ENCODE results near the gene NOS1AP.

NOS1AP gene

GRCh38 chr1:162250004-162250730, 180.7 kb downstream of the NOS1AP start:
- Histone ChIP-seq H3K27ac (peak overlapping the region; percentile 37), H3K36me3 (no peaks in the 10 kb centered on the region), H3K4me1 (ENCODE audit: control insufficient read depth in 1 of 2, insufficient read depth in 1 of 2, low read depth in 1 of 2, low read length in 1 of 2) (peaks cover 35% of the 10 kb centered on the region in 2 experiments), H3K4me3 (ENCODE audit: low read depth in 1 of 2, low read length in 1 of 2) (no peak overlapping the region), H3K27me3 (no peaks in the 10 kb centered on the region), H3K9me3 (no peaks in the 10 kb centered on the region)
- no peak for TF ChIP-seq CTCF (IDR thresholded peaks at IDR 0.05)

- no peak for TF ChIP-seq CTCF (IDR thresholded peaks at IDR 0.05)
- no peak overlapping the region for H3K27ac ChIP-seq
- no peaks in the 10 kb centered on the region for H3K27me3 ChIP-seq
- no peaks in the 10 kb centered on the region for H3K36me3 ChIP-seq
- H3K4me1 ChIP-seq (ENCODE audit: control insufficient read depth in 1 of 2, insufficient read depth in 1 of 2, low read depth in 1 of 2, low read length in 1 of 2) = peaks cover 44 to 45% of the 10 kb centered on the region in 2 experiments
- H3K4me3 ChIP-seq (ENCODE audit: low read depth in 1 of 2, low read length in 1 of 2) = no peak overlapping the region
- H3K9me3 ChIP-seq = no peaks in the 10 kb centered on the region
Observed at GRCh38 chr1:162251102-162251501, 181.6 kb downstream of the NOS1AP start.

GRCh38 chr1:162252214-162252613, 182.7 kb downstream of the NOS1AP start:
- Histone ChIP-seq H3K36me3 (no peaks in the 10 kb centered on the region), H3K4me1 (ENCODE audit: control insufficient read depth in 1 of 2, insufficient read depth in 1 of 2, low read depth in 1 of 2, low read length in 1 of 2) (peaks cover 55 to 56% of the 10 kb centered on the region in 2 experiments), H3K27ac (no peak overlapping the region), H3K27me3 (no peaks in the 10 kb centered on the region), H3K9me3 (no peaks in the 10 kb centered on the region), H3K4me3 (ENCODE audit: low read depth in 1 of 2, low read length in 1 of 2) (no peak overlapping the region)
- no peak for TF ChIP-seq CTCF (IDR thresholded peaks at IDR 0.05)

GRCh38 chr1:162253790-162254189, 184.3 kb downstream of the NOS1AP start:
- H3K4me3 ChIP-seq (ENCODE audit: low read depth in 1 of 2, low read length in 1 of 2) = no peak overlapping the region
- no peaks in the 10 kb centered on the region for H3K36me3 ChIP-seq
- H3K9me3 ChIP-seq = no peaks in the 10 kb centered on the region
- no peaks in the 10 kb centered on the region for H3K27me3 ChIP-seq
- H3K27ac ChIP-seq = peak overlapping the region; percentile 82
- TF ChIP-seq CTCF (IDR thresholded peaks at IDR 0.05) = no peak
- peaks cover 61 to 63% of the 10 kb centered on the region in 2 experiments for H3K4me1 ChIP-seq (ENCODE audit: control insufficient read depth in 1 of 2, insufficient read depth in 1 of 2, low read depth in 1 of 2, low read length in 1 of 2)

GRCh38 chr1:162256287-162256686, 186.8 kb downstream of the NOS1AP start:
- no peaks in the 10 kb centered on the region for H3K27me3 ChIP-seq
- no peaks in the 10 kb centered on the region for H3K9me3 ChIP-seq
- peak overlapping the region; percentile 82 for H3K27ac ChIP-seq
- H3K4me1 ChIP-seq (ENCODE audit: control insufficient read depth in 1 of 2, insufficient read depth in 1 of 2, low read depth in 1 of 2, low read length in 1 of 2) = peaks cover 58 to 59% of the 10 kb centered on the region in 2 experiments
- no peak for TF ChIP-seq CTCF (IDR thresholded peaks at IDR 0.05)
- H3K4me3 ChIP-seq (ENCODE audit: low read depth in 1 of 2, low read length in 1 of 2) = no peak overlapping the region
- H3K36me3 ChIP-seq = no peaks in the 10 kb centered on the region
